ENCODE data around the gene TMPRSS6. TPM values are rescaled to one million over a fixed set of nuclear protein-coding genes. Genes with fewer than 3 reads are reported as not detected.

TMPRSS6 gene
- total RNA-seq, 1 experiment from 2014 or later = not detected

- DNase-seq (ENCODE audit: unreplicated experiment) = no peak
- peaks cover 1% of the 10 kb centered on the region for H3K27me3 Mint-ChIP-seq (ENCODE audit: insufficient read depth, unreplicated experiment)
- intact Hi-C loops (cut with micrococcal nuclease) = no loop called here
- no peak overlapping the region for H3K27ac Mint-ChIP-seq (ENCODE audit: low read depth, unreplicated experiment)
- TF ChIP-seq CTCF (IDR thresholded peaks at IDR 0.05; ENCODE audit: unreplicated experiment) = no peak
- BruUV-seq (replicated peaks) = no TSS peak
- ChIA-PET CTCF (interaction anchor here (0.6 kb wide), 1 partner anchor 161 kb away, joined by 3 read pairs; no protein-coding TSS in a partner anchor), POLR2A (interaction anchor here (0.8 kb wide), 1 partner anchor 12 kb away, joined by 3 read pairs; no protein-coding TSS in a partner anchor)
- H3K36me3 Mint-ChIP-seq (ENCODE audit: insufficient read depth, unreplicated experiment) = no peaks in the 10 kb centered on the region
- H3K9me3 Mint-ChIP-seq (ENCODE audit: unreplicated experiment) = no peaks in the 10 kb centered on the region
- peaks cover 9% of the 10 kb centered on the region for H3K4me1 Mint-ChIP-seq (ENCODE audit: insufficient read depth, unreplicated experiment)
- no peak overlapping the region for H3K4me3 Mint-ChIP-seq (ENCODE audit: unreplicated experiment)
These were observed 20.6 kb downstream of the TMPRSS6 start for GRCh38 chr22:37088750-37089408.

GRCh38 chr22:37088108-37088605 is 21.4 kb downstream of the TMPRSS6 start:
- H3K4me1 Mint-ChIP-seq (ENCODE audit: insufficient read depth, unreplicated experiment) = peaks cover 9% of the 10 kb centered on the region
- H3K36me3 Mint-ChIP-seq (ENCODE audit: insufficient read depth, unreplicated experiment) = no peaks in the 10 kb centered on the region
- POLR2A ChIA-PET = interaction anchor here (0.7 to 0.8 kb wide), 2 partner anchors 13 to 42 kb away, joined by 3 read pairs; no protein-coding TSS in a partner anchor
- intact Hi-C loops (cut with micrococcal nuclease) = no loop called here
- no peak overlapping the region for H3K27ac Mint-ChIP-seq (ENCODE audit: low read depth, unreplicated experiment)
- CTCF ChIA-PET = interaction anchor here (0.6 to 1.1 kb wide), 3 partner anchors 8 to 172 kb away, joined by 3 to 4 read pairs (median 3); no protein-coding TSS in a partner anchor
- no peaks in the 10 kb centered on the region for H3K9me3 Mint-ChIP-seq (ENCODE audit: unreplicated experiment)
- H3K4me3 Mint-ChIP-seq (ENCODE audit: unreplicated experiment) = no peak overlapping the region
- no peaks in the 10 kb centered on the region for H3K27me3 Mint-ChIP-seq (ENCODE audit: insufficient read depth, unreplicated experiment)
- BruUV-seq (replicated peaks) = no TSS peak
- DNase-seq (ENCODE audit: unreplicated experiment) = peak; percentile 45
- no peak for TF ChIP-seq CTCF (IDR thresholded peaks at IDR 0.05; ENCODE audit: unreplicated experiment)

DNA sequence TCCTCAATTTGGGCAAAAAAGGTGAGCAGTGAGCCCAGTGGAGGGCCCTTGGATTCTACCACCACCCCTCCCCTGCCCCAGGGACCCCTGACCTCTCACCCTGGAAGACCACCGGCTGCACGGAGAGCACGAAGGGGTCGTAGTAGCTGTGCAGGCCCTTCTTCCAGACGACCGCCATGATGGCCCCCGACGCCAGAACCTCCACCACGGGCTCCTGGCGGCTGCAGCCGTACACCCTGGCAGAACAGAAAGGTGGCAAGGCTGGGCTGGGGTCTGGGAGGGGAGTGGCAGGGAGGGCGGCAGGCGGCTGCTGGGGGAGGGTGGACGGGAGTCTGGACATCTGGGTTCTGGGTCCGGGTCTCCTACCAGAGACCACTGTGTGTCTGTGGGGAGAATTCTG is 23.3 kb downstream of the TMPRSS6 start:
- DNase-seq (ENCODE audit: unreplicated experiment) = no peak
- no TSS peak for BruUV-seq (replicated peaks)
- POLR2A ChIA-PET = no interaction called here
- Mint-ChIP-seq H3K27me3 (ENCODE audit: insufficient read depth, unreplicated experiment) (no peaks in the 10 kb centered on the region), H3K36me3 (ENCODE audit: insufficient read depth, unreplicated experiment) (no peaks in the 10 kb centered on the region), H3K4me3 (ENCODE audit: unreplicated experiment) (no peak overlapping the region), H3K9me3 (ENCODE audit: unreplicated experiment) (no peaks in the 10 kb centered on the region), H3K27ac (ENCODE audit: low read depth, unreplicated experiment) (no peak overlapping the region), H3K4me1 (ENCODE audit: insufficient read depth, unreplicated experiment) (peaks cover 9% of the 10 kb centered on the region)
- CTCF ChIA-PET = interaction anchor here (1.0 to 1.4 kb wide), 2 partner anchors 9 to 79 kb away, joined by 4 to 5 read pairs; no protein-coding TSS in a partner anchor
- no peak for TF ChIP-seq CTCF (IDR thresholded peaks at IDR 0.05; ENCODE audit: unreplicated experiment)
- intact Hi-C loops (cut with micrococcal nuclease) = no loop called here

GRCh38 chr22:37084385-37084784 is 25.1 kb downstream of the TMPRSS6 start:
- Mint-ChIP-seq H3K27ac (ENCODE audit: low read depth, unreplicated experiment) (no peak overlapping the region), H3K4me3 (ENCODE audit: unreplicated experiment) (no peak overlapping the region), H3K27me3 (ENCODE audit: insufficient read depth, unreplicated experiment) (peaks cover 5% of the 10 kb centered on the region), H3K36me3 (ENCODE audit: insufficient read depth, unreplicated experiment) (no peaks in the 10 kb centered on the region), H3K4me1 (ENCODE audit: insufficient read depth, unreplicated experiment) (peaks cover 9% of the 10 kb centered on the region), H3K9me3 (ENCODE audit: unreplicated experiment) (no peaks in the 10 kb centered on the region)
- no peak for DNase-seq (ENCODE audit: unreplicated experiment)
- CTCF ChIA-PET = interaction anchor here (1.4 kb wide), 1 partner anchor 114 kb away, joined by 7 read pairs; no protein-coding TSS in a partner anchor
- POLR2A ChIA-PET = interaction anchor here (0.6 kb wide), 1 partner anchor 158 kb away, joined by 3 read pairs; no protein-coding TSS in a partner anchor
- TF ChIP-seq CTCF (IDR thresholded peaks at IDR 0.05; ENCODE audit: unreplicated experiment) = no peak
- BruUV-seq (replicated peaks) = no TSS peak
- intact Hi-C loops (cut with micrococcal nuclease) = no loop called here

Data from MCF 10A (cell line).